Psoas muscle (tissue), 8 donors: ENCODE data around the gene SCN2A. TPM values are rescaled to one million over a fixed set of nuclear protein-coding genes. Genes with fewer than 3 reads are reported as not detected.

ENCODE experiments used
- ATAC-seq, 4 donors: fragments of 200-7000 bp; cut with Tn5 transposase; one replicate each; pipeline ENCODE4 v1.9.1; 2020; ENCODE audit warnings: moderate library complexity in 3 of 4, mild to moderate bottlenecking in 2 of 4
- DNase-seq, 2 donors: peaks; one replicate each; pipeline ENCODE4 v3.0.0-alpha.2; 2020
- H3K27ac ChIP-seq: fragments of 200-600 bp; one replicate; pipeline ENCODE4 v1.8.0; 2022
- H3K27me3 ChIP-seq, 3 donors: fragments of 200-600 bp in 1 of 3; one replicate each; pipeline versions ENCODE4 v1.6.1 to v1.8.0; 2013 to 2022; ENCODE audit warnings: low read length in 2 of 3, mild to moderate bottlenecking in 2 of 3, moderate library complexity in 1 of 3; ENCODE audit not compliant: insufficient read depth in 3 of 3
- H3K36me3 ChIP-seq, 2 donors: fragments of 200-600 bp in 1 of 2; one replicate each; pipeline versions ENCODE4 v1.6.1 to v1.8.0; 2013 to 2022; ENCODE audit warnings: low read depth in 1 of 2, mild to moderate bottlenecking in 1 of 2, moderate library complexity in 1 of 2; ENCODE audit not compliant: insufficient read depth in 1 of 2
- H3K4me1 ChIP-seq: fragments of 200-600 bp; one replicate; pipeline ENCODE4 v1.8.0; 2022
- H3K4me3 ChIP-seq: fragments of 200-600 bp; one replicate; pipeline ENCODE4 v1.8.0; 2022; ENCODE audit warnings: mild to moderate bottlenecking
- H3K9me3 ChIP-seq: fragments of 200-600 bp; one replicate; pipeline ENCODE4 v1.8.0; 2022
- WGBS, 3 donors: extraction: QIAGEN DNeasy Blood & Tissue Kit; methylation state at CpG; one replicate each; pipeline versions ENCODE4 v1.1.6 to v1.1.7; 2013; 5-methylcytosine and 5-hydroxymethylcytosine counted together
- intact Hi-C, 2 donors: fragments of 100-400 bp; cut with DNase I; formaldehyde crosslinking; loops; one replicate each; pipeline versions ENCODE4 v1.11.0 to v1.14.2; 2022
- polyA plus RNA-seq, 3 donors: library from polyadenylated mRNA; stranded (reverse); fragments of 200-250 nt; gene quantifications; one replicate each; pipeline ENCODE4 v1.2.3, GENCODE V29; 2013
- total RNA-seq, 4 donors: library from RNA; stranded (reverse); fragmentation: NEBNext Ultra II Directional in 2 of 4; extraction: Animal tissue kit (Norgen Biotek cat#: 25700) in 2 of 4; gene quantifications; one replicate each; pipeline versions ENCODE4 v1.2.1 to v1.2.4, GENCODE V29; 2021 to 2023
- TF ChIP-seq, protein P1 (sequence below): fragments of 200-600 bp; IDR thresholded peaks from one replicate; pipeline ENCODE4 v1.8.0; 2022; ENCODE audit warnings: antibody characterized with exemption
- donor health status: healthy with polysubstance abuse.
- donor health status: DM: no; HTN: no; CAD: no; lungs with moderate emphysema.
- donor health status: Bipolar disorder and iron deficiency.
- donor health status: healthy.
- donor health status: DM: yes; HTN: yes; CAD: no.
- donor health status: DM: no; HTN: no; CAD: no.
- donor health status: DM: no; HTN: no; CAD: no.
- donor health status: DM: yes; HTN: yes; CAD: no.

SCN2A gene
- total and polyA plus RNA-seq, 7 donors = under 0.01 to 0.03 TPM; not detected in 5

- Histone ChIP-seq H3K4me1 (no peaks in the 10 kb centered on the region), H3K4me3 (no peak overlapping the region), H3K27me3 (no peaks in the 10 kb centered on the region), H3K27ac (no peak overlapping the region), H3K9me3 (no peaks in the 10 kb centered on the region), H3K36me3 (no peaks in the 10 kb centered on the region)
- DNase-seq (no peak), ATAC-seq (no peak)
- WGBS, 3 donors = 88 to 91% (median 90%) methylated on average over 1 of the region's 1 CpG
- TF ChIP-seq, protein P1, sequence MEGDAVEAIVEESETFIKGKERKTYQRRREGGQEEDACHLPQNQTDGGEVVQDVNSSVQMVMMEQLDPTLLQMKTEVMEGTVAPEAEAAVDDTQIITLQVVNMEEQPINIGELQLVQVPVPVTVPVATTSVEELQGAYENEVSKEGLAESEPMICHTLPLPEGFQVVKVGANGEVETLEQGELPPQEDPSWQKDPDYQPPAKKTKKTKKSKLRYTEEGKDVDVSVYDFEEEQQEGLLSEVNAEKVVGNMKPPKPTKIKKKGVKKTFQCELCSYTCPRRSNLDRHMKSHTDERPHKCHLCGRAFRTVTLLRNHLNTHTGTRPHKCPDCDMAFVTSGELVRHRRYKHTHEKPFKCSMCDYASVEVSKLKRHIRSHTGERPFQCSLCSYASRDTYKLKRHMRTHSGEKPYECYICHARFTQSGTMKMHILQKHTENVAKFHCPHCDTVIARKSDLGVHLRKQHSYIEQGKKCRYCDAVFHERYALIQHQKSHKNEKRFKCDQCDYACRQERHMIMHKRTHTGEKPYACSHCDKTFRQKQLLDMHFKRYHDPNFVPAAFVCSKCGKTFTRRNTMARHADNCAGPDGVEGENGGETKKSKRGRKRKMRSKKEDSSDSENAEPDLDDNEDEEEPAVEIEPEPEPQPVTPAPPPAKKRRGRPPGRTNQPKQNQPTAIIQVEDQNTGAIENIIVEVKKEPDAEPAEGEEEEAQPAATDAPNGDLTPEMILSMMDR = no peak
- intact Hi-C loops = no loop called here
Observed at GRCh38 chr2:165348441-165348840, 109.2 kb downstream of the SCN2A start.

- no peaks in the 10 kb centered on the region for H3K4me1 ChIP-seq
- no peaks in the 10 kb centered on the region for H3K27me3 ChIP-seq
- no peak overlapping the region for H3K4me3 ChIP-seq
- no peaks in the 10 kb centered on the region for H3K36me3 ChIP-seq
- DNase-seq (no peak), ATAC-seq (no peak)
- H3K9me3 ChIP-seq = no peaks in the 10 kb centered on the region
- intact Hi-C loops = no loop called here
- H3K27ac ChIP-seq = no peak overlapping the region
- WGBS, 3 donors = 75 to 79% (median 77%) methylated on average over 2 of the region's 2 CpGs
- TF ChIP-seq, protein P1 = no peak
Observed at GRCh38 chr2:165349181-165349580, 110.0 kb downstream of the SCN2A start.

- H3K27me3 ChIP-seq = no peaks in the 10 kb centered on the region
- TF ChIP-seq, protein P1 = no peak
- no peaks in the 10 kb centered on the region for H3K36me3 ChIP-seq
- H3K9me3 ChIP-seq = no peaks in the 10 kb centered on the region
- intact Hi-C loops = no loop called here
- H3K4me1 ChIP-seq = no peaks in the 10 kb centered on the region
- no peak overlapping the region for H3K4me3 ChIP-seq
- WGBS, 3 donors = 11 to 22% (median 12%) methylated on average over 2 of the region's 2 CpGs
- no peak overlapping the region for H3K27ac ChIP-seq
- DNase-seq (no peak), ATAC-seq (peak in 1 of 4 donors; percentile 62)
Observed at GRCh38 chr2:165357758-165358157, 118.5 kb downstream of the SCN2A start.

GRCh38 chr2:165361514-165361913 is 122.3 kb downstream of the SCN2A start:
- H3K9me3 ChIP-seq = no peaks in the 10 kb centered on the region
- 72 to 75% (median 72%) methylated on average over 4 of the region's 4 CpGs for WGBS, 3 donors
- TF ChIP-seq, protein P1 = no peak
- H3K27ac ChIP-seq = no peak overlapping the region
- H3K27me3 ChIP-seq = no peaks in the 10 kb centered on the region
- ATAC-seq (no peak), DNase-seq (no peak)
- no peaks in the 10 kb centered on the region for H3K36me3 ChIP-seq
- intact Hi-C loops = no loop called here
- H3K4me1 ChIP-seq = no peaks in the 10 kb centered on the region
- H3K4me3 ChIP-seq = no peak overlapping the region

GRCh38 chr2:165369131-165369897 is 130.1 kb downstream of the SCN2A start:
- TF ChIP-seq, protein P1 = no peak
- Histone ChIP-seq H3K4me1 (no peaks in the 10 kb centered on the region), H3K9me3 (no peaks in the 10 kb centered on the region), H3K27ac (no peak overlapping the region), H3K4me3 (no peak overlapping the region), H3K36me3 (no peaks in the 10 kb centered on the region), H3K27me3 (no peaks in the 10 kb centered on the region)
- intact Hi-C loops = no loop called here
- WGBS, 3 donors = 70 to 73% (median 70%) methylated on average over 11 of the region's 11 CpGs
- DNase-seq (no peak), ATAC-seq (no peak)
